ENCODE data around the gene RASAL1. TPM values are rescaled to one million over a fixed set of nuclear protein-coding genes. Genes with fewer than 3 reads are reported as not detected.
"Not testable (repeated sequence)": the region's sequence is repeated elsewhere in the genome, so short reads cannot be mapped to it uniquely, and the experiment has no call there.

The RASAL1 gene
- total and polyA plus RNA-seq, 4 experiments from 2014 or later: 0.10 to 1.4 (median 0.63) TPM

- H3K4me3 Mint-ChIP-seq: no peak overlapping the region
- ChIA-PET POLR2A (ENCODE audit: partially characterized antibody) (no interaction called here), CTCF (ENCODE audit: partially characterized antibody) (no interaction called here)
- no peaks in the 10 kb centered on the region for H3K36me3 Mint-ChIP-seq
- Histone ChIP-seq H3K27me3 (ENCODE audit: insufficient read depth, low read length) (no peaks in the 10 kb centered on the region), H3K36me3 (ENCODE audit: insufficient read depth, low read length) (no peaks in the 10 kb centered on the region), H3K4me3 (ENCODE audit: low read length in 2 of 2) (no peak overlapping the region), H3K4me1 (ENCODE audit: insufficient read depth, low read length) (no peaks in the 10 kb centered on the region), H3K9me3 (ENCODE audit: control insufficient read depth in 1 of 2, low read length in 2 of 2) (no peaks in the 10 kb centered on the region), H3K27ac (ENCODE audit: low read depth, low read length) (no peak overlapping the region)
- intact Hi-C loops (cut with micrococcal nuclease): no loop called here
- H3K27me3 Mint-ChIP-seq: peaks cover under 1 to 4% of the 10 kb centered on the region in 2 donors
- DNase-seq: no peak
- H3K4me1 Mint-ChIP-seq: no peaks in the 10 kb centered on the region
- no peak overlapping the region for H3K27ac Mint-ChIP-seq
- peaks cover 0 to 8% (median 3%) of the 10 kb centered on the region in 8 donors for H3K9me3 Mint-ChIP-seq
Measured at GRCh38 chr12:113142173-113142885, 6.8 kb upstream of the RASAL1 start.

- CTCF ChIA-PET (ENCODE audit: partially characterized antibody); H3K4me1 Mint-ChIP-seq; H3K9me3 ChIP-seq (ENCODE audit: control insufficient read depth in 1 of 2, low read length in 2 of 2); intact Hi-C loops (cut with micrococcal nuclease); H3K27me3 Mint-ChIP-seq; H3K4me3 Mint-ChIP-seq; H3K9me3 Mint-ChIP-seq; H3K27ac ChIP-seq (ENCODE audit: low read depth, low read length); H3K27ac Mint-ChIP-seq; H3K36me3 Mint-ChIP-seq; H3K4me1 ChIP-seq (ENCODE audit: insufficient read depth, low read length); H3K4me3 ChIP-seq (ENCODE audit: low read length in 2 of 2); H3K36me3 ChIP-seq (ENCODE audit: insufficient read depth, low read length); H3K27me3 ChIP-seq (ENCODE audit: insufficient read depth, low read length); POLR2A ChIA-PET (ENCODE audit: partially characterized antibody); DNase-seq: not testable (repeated sequence)
Measured at GRCh38 chr12:113141716-113142115, 6.2 kb upstream of the RASAL1 start.

DNA sequence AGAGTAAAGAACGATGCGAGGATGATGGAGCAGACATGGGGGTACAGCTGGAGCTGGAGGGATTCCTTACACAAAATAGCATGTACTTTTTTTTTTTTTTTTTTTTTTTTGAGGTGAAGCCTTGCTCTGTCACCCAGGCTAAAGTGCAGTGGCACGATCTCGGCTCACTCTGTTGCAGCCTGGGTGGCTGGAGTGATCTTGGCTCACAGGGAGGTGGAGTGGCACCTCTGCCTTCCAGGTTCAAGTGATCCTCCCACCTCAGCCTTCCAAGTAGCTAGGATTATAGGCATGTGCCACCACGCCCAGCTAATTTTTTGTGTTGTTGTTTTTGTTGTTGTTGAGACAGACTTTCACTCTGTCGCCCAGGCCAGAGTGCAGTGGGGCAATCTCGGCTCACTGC, 5.1 kb upstream of the RASAL1 start:
- Histone ChIP-seq H3K4me3 (ENCODE audit: low read length in 2 of 2) (no peak overlapping the region), H3K36me3 (ENCODE audit: insufficient read depth, low read length) (no peaks in the 10 kb centered on the region), H3K27me3 (ENCODE audit: insufficient read depth, low read length) (no peaks in the 10 kb centered on the region), H3K27ac (ENCODE audit: low read depth, low read length) (no peak overlapping the region), H3K4me1 (ENCODE audit: insufficient read depth, low read length) (peaks cover 12% of the 10 kb centered on the region), H3K9me3 (ENCODE audit: control insufficient read depth in 1 of 2, low read length in 2 of 2) (no peaks in the 10 kb centered on the region)
- no peak overlapping the region for H3K27ac Mint-ChIP-seq
- peaks cover 3% of the 10 kb centered on the region in 2 donors for H3K27me3 Mint-ChIP-seq
- peaks cover 4 to 14% (median 10%) of the 10 kb centered on the region in 4 donors for H3K4me1 Mint-ChIP-seq
- no peaks in the 10 kb centered on the region for H3K9me3 Mint-ChIP-seq
- no peaks in the 10 kb centered on the region for H3K36me3 Mint-ChIP-seq
- CTCF ChIA-PET (ENCODE audit: partially characterized antibody): no interaction called here
- H3K4me3 Mint-ChIP-seq: no peak overlapping the region
- POLR2A ChIA-PET (ENCODE audit: partially characterized antibody): no interaction called here
- no peak for DNase-seq
- intact Hi-C loops (cut with micrococcal nuclease): no loop called here

DNA sequence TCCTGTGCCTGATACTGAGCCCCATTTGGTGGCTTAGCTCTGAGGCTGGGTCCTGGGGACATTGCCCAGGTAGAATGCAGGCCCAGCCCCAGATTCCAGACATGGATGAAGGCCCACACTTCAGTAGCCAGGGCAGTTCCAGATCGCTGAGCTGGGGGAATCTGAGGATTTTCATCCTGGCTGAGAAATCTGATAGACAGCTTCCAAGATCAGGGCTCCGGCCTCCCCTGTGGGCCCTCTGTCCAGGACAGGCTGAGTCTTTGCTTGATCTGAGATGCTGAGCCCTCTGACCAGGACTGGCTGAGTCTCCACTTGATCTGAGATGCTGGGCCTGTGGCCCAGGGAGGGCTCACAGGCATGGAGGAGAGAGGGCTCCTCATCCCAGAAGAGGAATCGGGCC, 3.3 kb upstream of the RASAL1 start:
- H3K4me1 ChIP-seq (ENCODE audit: insufficient read depth, low read length): peaks cover 20% of the 10 kb centered on the region
- Mint-ChIP-seq H3K4me3 (no peak overlapping the region), H3K27ac (no peak overlapping the region), H3K4me1 (peaks cover 4 to 19% (median 11%) of the 10 kb centered on the region in 4 donors), H3K9me3 (no peaks in the 10 kb centered on the region), H3K27me3 (peaks cover 3% of the 10 kb centered on the region in 2 donors), H3K36me3 (no peaks in the 10 kb centered on the region)
- ChIA-PET CTCF (ENCODE audit: partially characterized antibody) (interaction anchor here (0.5 to 0.9 kb wide), 2 partner anchors 7 to 35 kb away, joined by 3 to 4 read pairs; no protein-coding TSS in a partner anchor), POLR2A (ENCODE audit: partially characterized antibody) (no interaction called here)
- intact Hi-C loops (cut with micrococcal nuclease): no loop called here
- no peak overlapping the region for H3K4me3 ChIP-seq (ENCODE audit: low read length in 2 of 2)
- H3K9me3 ChIP-seq (ENCODE audit: control insufficient read depth in 1 of 2, low read length in 2 of 2): no peaks in the 10 kb centered on the region
- DNase-seq: no peak
- no peaks in the 10 kb centered on the region for H3K36me3 ChIP-seq (ENCODE audit: insufficient read depth, low read length)
- no peak overlapping the region for H3K27ac ChIP-seq (ENCODE audit: low read depth, low read length)
- no peaks in the 10 kb centered on the region for H3K27me3 ChIP-seq (ENCODE audit: insufficient read depth, low read length)

- peaks cover 4 to 19% (median 11%) of the 10 kb centered on the region in 4 donors for H3K4me1 Mint-ChIP-seq
- H3K36me3 Mint-ChIP-seq: no peaks in the 10 kb centered on the region
- intact Hi-C loops (cut with micrococcal nuclease): no loop called here
- no peaks in the 10 kb centered on the region for H3K27me3 ChIP-seq (ENCODE audit: insufficient read depth, low read length)
- no peak overlapping the region for H3K4me3 ChIP-seq (ENCODE audit: low read length in 2 of 2)
- peaks cover 3% of the 10 kb centered on the region in 2 donors for H3K27me3 Mint-ChIP-seq
- H3K36me3 ChIP-seq (ENCODE audit: insufficient read depth, low read length): no peaks in the 10 kb centered on the region
- H3K27ac ChIP-seq (ENCODE audit: low read depth, low read length): no peak overlapping the region
- POLR2A ChIA-PET (ENCODE audit: partially characterized antibody): no interaction called here
- H3K9me3 Mint-ChIP-seq: no peaks in the 10 kb centered on the region
- no peak overlapping the region for H3K4me3 Mint-ChIP-seq
- DNase-seq: no peak
- H3K9me3 ChIP-seq (ENCODE audit: control insufficient read depth in 1 of 2, low read length in 2 of 2): no peaks in the 10 kb centered on the region
- peaks cover 20% of the 10 kb centered on the region for H3K4me1 ChIP-seq (ENCODE audit: insufficient read depth, low read length)
- CTCF ChIA-PET (ENCODE audit: partially characterized antibody): interaction anchor here (0.5 to 4.1 kb wide), 5 partner anchors 8 to 90 kb away, joined by 3 to 15 read pairs (median 4); no protein-coding TSS in a partner anchor
- no peak overlapping the region for H3K27ac Mint-ChIP-seq
Measured at GRCh38 chr12:113137861-113138783, 2.6 kb upstream of the RASAL1 start.

DNA sequence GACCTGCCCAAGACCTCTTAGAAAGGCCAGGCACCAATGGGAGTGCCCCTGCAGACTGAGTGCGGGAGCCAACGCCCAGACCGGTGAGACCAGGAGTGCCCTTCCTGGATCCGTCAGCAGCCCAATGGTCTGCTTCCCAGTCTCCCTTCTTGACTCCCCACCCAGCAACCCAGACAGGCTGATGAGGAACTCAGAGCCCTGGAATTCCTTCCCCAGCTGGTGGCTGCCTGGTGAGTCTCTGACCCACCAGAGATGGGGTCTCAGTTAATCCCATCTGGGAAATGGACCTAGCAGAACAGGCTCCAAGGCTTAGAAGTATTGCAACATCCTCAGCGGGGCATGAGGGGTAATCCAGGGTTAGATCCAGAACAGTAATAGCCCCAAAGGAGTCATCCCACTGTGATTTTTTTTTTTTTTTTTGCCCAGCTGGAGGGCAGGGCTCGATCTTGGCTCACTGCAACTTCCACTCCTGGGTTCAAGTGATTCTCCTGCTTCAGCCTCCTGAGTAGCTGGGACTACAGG, 1.5 kb upstream of the RASAL1 start:
- intact Hi-C loops (cut with micrococcal nuclease): no loop called here
- Mint-ChIP-seq H3K27me3 (peaks cover 3% of the 10 kb centered on the region in 2 donors), H3K27ac (no peak overlapping the region), H3K4me1 (peaks cover 4 to 19% (median 11%) of the 10 kb centered on the region in 4 donors), H3K36me3 (no peaks in the 10 kb centered on the region), H3K9me3 (no peaks in the 10 kb centered on the region), H3K4me3 (peak overlapping the region in 1 of 8 donors; percentile 17)
- DNase-seq: no peak
- Histone ChIP-seq H3K36me3 (ENCODE audit: insufficient read depth, low read length) (no peaks in the 10 kb centered on the region), H3K4me1 (ENCODE audit: insufficient read depth, low read length) (peaks cover 20% of the 10 kb centered on the region), H3K27ac (ENCODE audit: low read depth, low read length) (no peak overlapping the region), H3K9me3 (ENCODE audit: control insufficient read depth in 1 of 2, low read length in 2 of 2) (no peaks in the 10 kb centered on the region), H3K4me3 (ENCODE audit: low read length in 2 of 2) (no peak overlapping the region), H3K27me3 (ENCODE audit: insufficient read depth, low read length) (no peaks in the 10 kb centered on the region)
- ChIA-PET CTCF (ENCODE audit: partially characterized antibody) (interaction anchor here (0.8 to 4.1 kb wide), 3 partner anchors 16 to 89 kb away, joined by 3 to 15 read pairs (median 5); no protein-coding TSS in a partner anchor), POLR2A (ENCODE audit: partially characterized antibody) (no interaction called here)

All from CD4-positive, alpha-beta memory T cell (primary cell).